ENCODE measurements around the gene MYLK.

Gene MYLK

DNA sequence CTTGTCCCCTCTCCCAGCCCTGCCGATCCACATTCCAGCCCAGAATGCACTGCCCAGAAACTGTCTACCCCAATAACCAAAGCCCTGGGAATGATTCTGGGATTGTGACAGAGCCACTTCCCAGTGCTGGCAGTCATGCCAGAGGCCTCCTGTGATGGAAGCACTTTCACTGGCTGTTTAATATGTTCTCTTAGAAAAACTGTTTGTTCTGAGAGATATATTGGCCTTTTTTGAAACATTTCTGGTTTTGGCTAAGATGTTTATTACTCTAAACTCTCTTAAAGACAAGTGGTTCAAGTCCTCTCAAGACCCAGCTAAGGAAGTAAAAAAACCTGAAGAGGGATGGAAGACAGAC, 225.3 kb downstream of the MYLK start:
- Histone ChIP-seq H3K4me1 (ENCODE audit: control insufficient read depth in 1 of 2, insufficient read depth in 2 of 2, low read length in 2 of 2) (peaks cover 27 to 73% of the 10 kb centered on the region in 2 donors), H3K27me3 (ENCODE audit: low read depth, low read length) (no peaks in the 10 kb centered on the region), H3K4me3 (ENCODE audit: low read depth in 1 of 2, low read length in 2 of 2) (no peak overlapping the region), H3K9me3 (ENCODE audit: control insufficient read depth in 1 of 2, low read length in 2 of 2) (no peaks in the 10 kb centered on the region), H3K36me3 (ENCODE audit: control insufficient read depth in 1 of 2, insufficient read depth in 2 of 2, low read length in 2 of 2) (peaks cover 10 to 13% of the 10 kb centered on the region in 2 donors), H3K27ac (ENCODE audit: low read length) (peak overlapping the region; percentile 56)

DNA sequence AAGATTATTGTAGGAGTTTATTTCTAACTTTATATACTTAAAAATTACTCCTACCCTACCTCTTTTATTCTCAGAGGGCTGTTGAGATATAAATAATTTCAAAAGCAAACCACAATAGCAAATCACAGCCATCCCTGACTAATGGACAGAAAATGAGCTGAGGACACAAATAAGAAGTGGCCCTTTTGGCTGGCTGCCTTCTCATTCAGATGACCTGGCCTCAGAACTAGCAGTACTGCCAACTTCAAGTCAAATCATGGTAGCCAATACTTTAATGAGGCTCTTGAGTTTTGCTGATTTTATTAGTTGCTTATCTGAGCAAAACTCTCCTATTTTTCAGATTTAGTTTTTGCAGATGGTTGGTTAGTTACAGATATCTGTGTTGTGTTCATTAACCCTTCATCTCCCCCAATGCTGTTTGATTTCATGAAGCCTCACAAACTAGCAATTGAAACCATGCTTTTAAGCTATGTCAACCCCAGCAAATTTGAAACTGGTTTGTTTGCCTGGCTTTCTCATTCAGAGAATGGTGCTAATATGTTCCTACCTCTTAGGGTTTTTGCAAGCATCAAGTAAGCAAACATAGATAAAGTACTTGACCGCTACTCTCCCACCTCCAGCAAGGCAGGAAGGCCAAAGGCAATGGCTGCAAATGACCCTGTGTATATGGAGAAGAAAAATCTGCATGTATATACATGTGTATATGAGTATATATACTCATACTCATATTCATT, 225.8 kb downstream of the MYLK start:
- Histone ChIP-seq H3K27ac (ENCODE audit: low read length) (peak overlapping the region; percentile 56), H3K9me3 (ENCODE audit: control insufficient read depth in 1 of 2, low read length in 2 of 2) (no peaks in the 10 kb centered on the region), H3K27me3 (ENCODE audit: low read depth, low read length) (no peaks in the 10 kb centered on the region), H3K4me1 (ENCODE audit: control insufficient read depth in 1 of 2, insufficient read depth in 2 of 2, low read length in 2 of 2) (peaks cover 33 to 79% of the 10 kb centered on the region in 2 donors), H3K4me3 (ENCODE audit: low read depth in 1 of 2, low read length in 2 of 2) (no peak overlapping the region), H3K36me3 (ENCODE audit: control insufficient read depth in 1 of 2, insufficient read depth in 2 of 2, low read length in 2 of 2) (peaks cover 10 to 13% of the 10 kb centered on the region in 2 donors)

DNA sequence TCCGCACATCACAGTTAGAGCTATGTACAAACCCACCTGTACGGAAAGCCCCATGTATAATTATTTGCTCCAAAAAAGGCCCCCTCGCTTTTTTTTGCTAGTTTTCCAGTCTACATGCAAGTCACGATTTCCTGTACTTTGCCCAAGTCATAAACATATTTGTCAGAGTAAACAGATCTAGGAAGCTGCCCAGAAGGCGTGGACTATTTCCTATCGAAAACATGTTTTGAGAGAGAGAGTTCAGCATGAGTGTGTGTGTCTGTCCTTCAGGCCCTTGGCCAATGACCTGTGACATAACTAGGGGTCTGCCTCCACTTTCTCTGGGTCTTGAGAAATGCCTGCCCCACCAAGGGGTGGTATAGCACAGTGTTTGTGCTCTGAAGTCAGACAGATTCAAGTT, 226.6 kb downstream of the MYLK start:
- H3K4me3 ChIP-seq (ENCODE audit: low read depth in 1 of 2, low read length in 2 of 2), result no peak overlapping the region
- peaks cover 4 to 7% of the 10 kb centered on the region in 2 donors for H3K36me3 ChIP-seq (ENCODE audit: control insufficient read depth in 1 of 2, insufficient read depth in 2 of 2, low read length in 2 of 2)
- peak overlapping the region; percentile 56 for H3K27ac ChIP-seq (ENCODE audit: low read length)
- H3K27me3 ChIP-seq (ENCODE audit: low read depth, low read length), result no peaks in the 10 kb centered on the region
- peaks cover 40 to 81% of the 10 kb centered on the region in 2 donors for H3K4me1 ChIP-seq (ENCODE audit: control insufficient read depth in 1 of 2, insufficient read depth in 2 of 2, low read length in 2 of 2)
- no peaks in the 10 kb centered on the region for H3K9me3 ChIP-seq (ENCODE audit: control insufficient read depth in 1 of 2, low read length in 2 of 2)

DNA sequence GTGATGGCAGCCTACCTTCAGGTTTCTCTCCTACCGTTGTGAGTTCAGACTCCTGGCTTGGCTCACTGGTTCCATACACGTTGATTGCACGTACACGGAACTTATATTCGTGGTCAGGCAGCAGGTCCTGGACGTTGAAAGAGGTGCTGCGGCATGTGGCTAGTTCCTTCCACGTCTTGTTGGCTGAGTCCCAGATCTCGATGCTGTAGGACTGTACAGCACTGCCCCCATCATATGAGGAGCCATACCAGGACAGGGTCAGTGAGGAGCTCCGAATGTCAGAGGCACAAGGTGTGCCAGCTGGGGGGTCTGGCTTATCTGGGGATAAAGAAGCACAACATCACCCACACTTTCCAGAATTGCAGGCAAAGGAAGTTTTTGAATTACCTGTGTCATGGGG, 227.0 kb downstream of the MYLK start:
- peaks cover 42 to 81% of the 10 kb centered on the region in 2 donors for H3K4me1 ChIP-seq (ENCODE audit: control insufficient read depth in 1 of 2, insufficient read depth in 2 of 2, low read length in 2 of 2)
- no peaks in the 10 kb centered on the region for H3K9me3 ChIP-seq (ENCODE audit: control insufficient read depth in 1 of 2, low read length in 2 of 2)
- peak overlapping the region; percentile 56 for H3K27ac ChIP-seq (ENCODE audit: low read length)
- H3K36me3 ChIP-seq (ENCODE audit: control insufficient read depth in 1 of 2, insufficient read depth in 2 of 2, low read length in 2 of 2), result peaks cover 4 to 6% of the 10 kb centered on the region in 2 donors
- no peaks in the 10 kb centered on the region for H3K27me3 ChIP-seq (ENCODE audit: low read depth, low read length)
- no peak overlapping the region for H3K4me3 ChIP-seq (ENCODE audit: low read depth in 1 of 2, low read length in 2 of 2)

DNA sequence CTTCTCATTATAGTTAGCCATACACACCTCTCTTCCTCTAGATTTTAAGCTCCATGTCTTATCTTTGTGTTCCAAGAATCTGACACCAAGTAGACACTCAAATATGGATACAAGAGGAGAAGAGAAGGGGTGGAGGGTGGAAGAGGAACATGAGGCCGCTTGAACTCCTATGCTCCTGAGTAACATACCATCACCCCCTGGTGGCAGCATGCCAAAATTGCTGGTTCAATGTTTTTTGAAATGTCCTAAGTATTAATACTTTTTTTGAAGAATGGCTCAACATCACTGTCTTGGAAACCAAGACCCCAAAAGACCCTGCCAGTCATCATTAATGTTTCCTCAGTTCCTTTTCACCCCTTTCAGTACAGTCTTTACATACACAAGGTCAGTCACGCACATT, 227.4 kb downstream of the MYLK start:
- Histone ChIP-seq H3K4me3 (ENCODE audit: low read depth in 1 of 2, low read length in 2 of 2) (no peak overlapping the region), H3K27ac (ENCODE audit: low read length) (no peak overlapping the region), H3K27me3 (ENCODE audit: low read depth, low read length) (no peaks in the 10 kb centered on the region), H3K4me1 (ENCODE audit: control insufficient read depth in 1 of 2, insufficient read depth in 2 of 2, low read length in 2 of 2) (peaks cover 42 to 82% of the 10 kb centered on the region in 2 donors), H3K9me3 (ENCODE audit: control insufficient read depth in 1 of 2, low read length in 2 of 2) (no peaks in the 10 kb centered on the region), H3K36me3 (ENCODE audit: control insufficient read depth in 1 of 2, insufficient read depth in 2 of 2, low read length in 2 of 2) (peaks cover 4 to 6% of the 10 kb centered on the region in 2 donors)

DNA sequence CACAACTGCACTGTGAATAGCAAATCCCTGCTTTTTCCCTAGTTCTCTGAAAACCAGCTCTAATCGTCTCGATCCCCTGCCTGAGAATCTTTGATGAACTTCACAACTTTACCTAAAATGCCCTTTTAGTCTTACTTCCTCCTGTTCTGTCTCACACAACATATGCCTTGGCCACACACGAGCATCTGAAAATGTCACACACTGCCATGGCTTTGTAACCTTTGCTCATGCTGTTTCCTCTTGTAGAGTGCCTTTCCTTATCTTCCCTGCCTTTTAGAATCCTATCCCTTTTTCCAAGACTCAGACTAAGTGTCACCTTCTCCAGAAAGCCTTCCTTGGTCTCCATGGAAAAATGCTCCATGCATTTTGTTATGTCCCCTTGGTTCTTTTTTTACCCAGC, 227.9 kb downstream of the MYLK start:
- H3K4me1 ChIP-seq (ENCODE audit: control insufficient read depth in 1 of 2, insufficient read depth in 2 of 2, low read length in 2 of 2), result peaks cover 37 to 81% of the 10 kb centered on the region in 2 donors
- no peaks in the 10 kb centered on the region for H3K9me3 ChIP-seq (ENCODE audit: control insufficient read depth in 1 of 2, low read length in 2 of 2)
- H3K27ac ChIP-seq (ENCODE audit: low read length), result peak overlapping the region; percentile 25
- H3K27me3 ChIP-seq (ENCODE audit: low read depth, low read length), result no peaks in the 10 kb centered on the region
- H3K36me3 ChIP-seq (ENCODE audit: control insufficient read depth in 1 of 2, insufficient read depth in 2 of 2, low read length in 2 of 2), result peaks cover 4 to 6% of the 10 kb centered on the region in 2 donors
- no peak overlapping the region for H3K4me3 ChIP-seq (ENCODE audit: low read depth in 1 of 2, low read length in 2 of 2)

DNA sequence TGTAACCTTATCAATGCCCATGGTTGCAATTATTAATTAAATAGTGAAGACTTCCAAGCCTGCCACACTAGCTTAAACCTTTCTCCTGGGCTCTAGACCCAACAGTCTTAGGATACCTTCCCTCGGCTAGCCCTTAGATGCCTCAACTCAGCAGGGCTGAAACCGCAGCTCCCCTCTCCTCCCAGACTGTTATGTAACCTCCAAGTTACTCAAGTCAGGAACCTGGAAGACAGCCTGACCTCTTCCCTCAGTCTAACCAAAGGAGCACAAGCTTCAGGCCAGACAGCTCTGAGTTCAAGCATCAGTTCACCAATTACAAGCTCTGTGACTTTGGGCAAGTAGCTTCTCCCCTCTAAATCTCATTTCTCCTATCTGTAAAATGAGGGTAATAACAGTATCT, 228.7 kb downstream of the MYLK start:
- no peaks in the 10 kb centered on the region for H3K27me3 ChIP-seq (ENCODE audit: low read depth, low read length)
- peaks cover 6 to 9% of the 10 kb centered on the region in 2 donors for H3K36me3 ChIP-seq (ENCODE audit: control insufficient read depth in 1 of 2, insufficient read depth in 2 of 2, low read length in 2 of 2)
- H3K4me3 ChIP-seq (ENCODE audit: low read depth in 1 of 2, low read length in 2 of 2), result no peak overlapping the region
- no peak overlapping the region for H3K27ac ChIP-seq (ENCODE audit: low read length)
- no peaks in the 10 kb centered on the region for H3K9me3 ChIP-seq (ENCODE audit: control insufficient read depth in 1 of 2, low read length in 2 of 2)
- H3K4me1 ChIP-seq (ENCODE audit: control insufficient read depth in 1 of 2, insufficient read depth in 2 of 2, low read length in 2 of 2), result peaks cover 33 to 79% of the 10 kb centered on the region in 2 donors

DNA sequence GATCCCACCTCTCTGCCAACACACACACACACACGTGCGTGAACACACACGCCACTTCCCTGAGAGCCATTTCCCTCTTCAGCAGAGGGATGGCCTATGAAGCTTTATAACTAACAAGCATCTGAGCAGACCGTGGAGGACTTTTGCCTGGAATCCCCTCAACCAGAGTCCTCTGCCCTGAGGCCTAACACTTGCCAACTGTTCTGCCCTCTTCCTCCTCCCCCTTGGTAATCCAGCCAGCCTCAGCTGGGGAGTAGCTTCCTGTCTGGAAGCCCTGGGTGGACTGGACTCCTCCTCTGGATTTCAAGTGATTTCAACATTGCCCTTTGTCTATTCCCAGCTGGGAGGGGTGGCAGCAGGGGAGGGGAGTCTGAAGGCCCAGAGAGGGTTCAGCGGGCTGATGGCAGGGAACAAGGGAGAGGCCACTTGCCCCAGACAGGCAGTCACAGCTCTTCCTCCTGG, 230.9 kb downstream of the MYLK start:
- H3K27me3 ChIP-seq (ENCODE audit: low read depth, low read length), result no peaks in the 10 kb centered on the region
- peaks cover 6 to 9% of the 10 kb centered on the region in 2 donors for H3K36me3 ChIP-seq (ENCODE audit: control insufficient read depth in 1 of 2, insufficient read depth in 2 of 2, low read length in 2 of 2)
- H3K9me3 ChIP-seq (ENCODE audit: control insufficient read depth in 1 of 2, low read length in 2 of 2), result no peaks in the 10 kb centered on the region
- peak overlapping the region in 1 of 2 donors; percentile 15 for H3K4me3 ChIP-seq (ENCODE audit: low read depth in 1 of 2, low read length in 2 of 2)
- peak overlapping the region; percentile 61 for H3K27ac ChIP-seq (ENCODE audit: low read length)
- H3K4me1 ChIP-seq (ENCODE audit: control insufficient read depth in 1 of 2, insufficient read depth in 2 of 2, low read length in 2 of 2), result peaks cover 16 to 68% of the 10 kb centered on the region in 2 donors

DNA sequence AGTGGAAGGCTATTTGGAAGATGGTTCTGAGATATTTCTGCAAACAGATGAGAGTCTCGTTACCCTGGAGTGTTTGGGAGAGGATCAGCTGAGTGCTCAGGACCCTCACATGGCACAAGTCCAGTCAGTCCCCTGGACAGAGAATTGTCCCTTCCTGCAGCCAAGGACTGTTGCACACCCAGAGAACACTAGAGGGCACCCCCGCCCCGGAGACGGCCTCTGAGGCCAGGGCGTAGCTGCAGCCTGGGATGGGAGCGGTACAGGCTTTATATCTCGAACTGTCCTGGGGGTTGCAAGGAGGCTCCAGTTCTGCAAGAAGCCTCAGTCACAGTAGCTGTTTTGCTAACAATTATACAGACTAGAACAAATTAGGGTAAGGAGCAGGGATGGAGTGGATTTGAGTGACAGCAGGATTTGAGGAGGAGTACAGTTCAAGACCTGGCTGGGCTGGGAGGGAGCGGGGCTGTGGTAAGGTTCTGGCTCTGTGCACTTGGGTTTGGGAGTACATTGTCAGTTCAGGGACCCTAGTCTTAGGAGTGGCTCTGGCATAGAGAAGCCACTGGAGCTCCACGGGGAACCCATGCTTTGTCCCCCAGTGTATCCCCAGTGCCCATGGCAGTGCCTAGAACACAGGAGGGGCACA, 231.7 kb downstream of the MYLK start:
- peak overlapping the region in 1 of 2 donors; percentile 6 for H3K4me3 ChIP-seq (ENCODE audit: low read depth in 1 of 2, low read length in 2 of 2)

DNA sequence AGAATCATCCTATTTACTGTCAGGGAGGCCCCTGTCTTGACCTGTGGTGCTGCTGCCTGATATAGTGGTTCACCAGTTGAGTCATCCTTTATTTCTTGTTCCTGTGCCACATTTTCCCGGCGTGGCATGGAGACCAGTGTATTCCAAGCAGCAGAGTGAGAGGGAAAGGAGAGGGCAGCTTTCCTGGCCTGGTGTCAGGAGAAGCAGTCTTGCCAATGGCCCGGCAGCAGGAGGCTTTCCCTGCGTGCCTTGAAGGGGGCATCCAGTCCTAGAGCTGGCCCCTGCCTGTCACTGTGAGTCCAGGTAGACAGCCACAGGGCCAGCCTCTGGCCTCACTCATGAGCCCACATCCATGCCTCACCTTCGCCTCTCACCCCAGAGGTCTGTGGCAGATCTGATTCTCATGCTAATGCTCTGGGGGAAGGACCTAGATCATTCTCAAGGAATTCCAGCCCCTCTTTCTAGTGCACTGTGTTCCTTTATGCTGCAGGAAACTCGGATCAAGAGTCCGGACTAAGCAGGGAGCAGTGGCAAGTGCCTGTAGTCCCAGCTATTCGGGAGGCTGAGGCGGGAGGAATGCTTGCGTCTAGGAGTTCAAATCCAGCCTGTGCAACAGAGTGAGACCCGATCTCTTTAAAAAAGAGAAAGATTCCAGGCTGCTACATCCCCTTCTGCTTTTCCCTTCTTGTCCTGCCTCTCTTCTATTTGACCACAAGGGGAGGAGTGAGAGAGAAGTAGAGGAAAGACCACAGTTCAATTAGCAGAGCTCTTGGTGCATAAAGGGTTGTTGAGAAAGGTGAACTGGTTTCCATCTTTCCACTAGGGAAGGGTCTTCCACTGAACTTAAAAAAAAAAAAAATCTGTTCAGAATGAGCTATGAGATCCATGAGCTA, 232.4 kb downstream of the MYLK start:
- Histone ChIP-seq H3K27ac (ENCODE audit: low read length) (no peak overlapping the region), H3K27me3 (ENCODE audit: low read depth, low read length) (no peaks in the 10 kb centered on the region), H3K9me3 (ENCODE audit: control insufficient read depth in 1 of 2, low read length in 2 of 2) (no peaks in the 10 kb centered on the region), H3K4me3 (ENCODE audit: low read depth in 1 of 2, low read length in 2 of 2) (no peak overlapping the region), H3K36me3 (ENCODE audit: control insufficient read depth in 1 of 2, insufficient read depth in 2 of 2, low read length in 2 of 2) (peaks cover 5 to 14% of the 10 kb centered on the region in 2 donors), H3K4me1 (ENCODE audit: control insufficient read depth in 1 of 2, insufficient read depth in 2 of 2, low read length in 2 of 2) (peaks cover 15 to 53% of the 10 kb centered on the region in 2 donors)

More for the DNA sequence above, 231.7 kb downstream of the MYLK start:
- Histone ChIP-seq H3K27me3 (ENCODE audit: low read depth, low read length) (no peaks in the 10 kb centered on the region), H3K36me3 (ENCODE audit: control insufficient read depth in 1 of 2, insufficient read depth in 2 of 2, low read length in 2 of 2) (peaks cover 7 to 9% of the 10 kb centered on the region in 2 donors), H3K27ac (ENCODE audit: low read length) (peak overlapping the region; percentile 61), H3K4me1 (ENCODE audit: control insufficient read depth in 1 of 2, insufficient read depth in 2 of 2, low read length in 2 of 2) (peaks cover 15 to 60% of the 10 kb centered on the region in 2 donors), H3K9me3 (ENCODE audit: control insufficient read depth in 1 of 2, low read length in 2 of 2) (no peaks in the 10 kb centered on the region)

DNA sequence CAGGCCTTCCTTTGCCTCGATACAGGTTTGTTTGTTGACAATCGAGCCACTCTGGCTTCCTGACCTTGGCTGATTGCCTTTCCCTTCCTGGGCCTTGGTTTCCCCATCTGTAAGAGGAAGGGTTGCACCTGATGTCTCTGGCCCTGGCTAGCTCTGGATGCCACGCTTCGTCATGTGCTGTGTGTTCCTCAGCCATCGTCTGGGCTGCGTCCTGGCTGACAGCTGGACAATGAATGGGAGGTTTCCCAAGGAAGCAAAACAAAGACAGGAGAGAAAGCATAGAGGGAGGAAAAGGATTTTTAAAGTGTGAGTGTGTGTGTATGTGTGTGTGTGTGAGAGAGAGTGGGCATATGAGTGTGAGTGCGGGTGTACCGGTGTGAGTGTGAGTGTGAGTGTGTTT, 234.0 kb downstream of the MYLK start:
- peaks cover 15 to 48% of the 10 kb centered on the region in 2 donors for H3K4me1 ChIP-seq (ENCODE audit: control insufficient read depth in 1 of 2, insufficient read depth in 2 of 2, low read length in 2 of 2)
- peak overlapping the region; percentile 46 for H3K27ac ChIP-seq (ENCODE audit: low read length)
- no peaks in the 10 kb centered on the region for H3K9me3 ChIP-seq (ENCODE audit: control insufficient read depth in 1 of 2, low read length in 2 of 2)
- H3K4me3 ChIP-seq (ENCODE audit: low read depth in 1 of 2, low read length in 2 of 2), result no peak overlapping the region
- H3K36me3 ChIP-seq (ENCODE audit: control insufficient read depth in 1 of 2, insufficient read depth in 2 of 2, low read length in 2 of 2), result peaks cover 5 to 14% of the 10 kb centered on the region in 2 donors
- H3K27me3 ChIP-seq (ENCODE audit: low read depth, low read length), result no peaks in the 10 kb centered on the region
